A549 (cell line): ENCODE results near the gene CHRND. TPM values are rescaled to one million over a fixed set of nuclear protein-coding genes. Genes with fewer than 3 reads are reported as not detected.
A peak's percentile ranks its signal among the peaks of the same experiment; 100 is the strongest.

Source experiments
- ATAC-seq, 2 experiments: fragments of 200-7000 bp in 1 of 2; fragments of >200 bp in 1 of 2; cut with Nextera tagmentation in 1 of 2; cut with Tn5 transposase in 1 of 2; 3 replicates each; pipeline versions ENCODE4 v1.8.0 to v1.9.1; 2018 to 2020; ENCODE audit warnings: mild to moderate bottlenecking in 1 of 2, moderate library complexity in 1 of 2
- CTCF ChIA-PET: fragments of 300-600 bp; sonication (Branson Sonifier 250); formaldehyde crosslinking; extraction: SDS; loops from one replicate; lab custom pipeline; 2021; ENCODE audit warnings: antibody characterized with exemption, inconsistent platforms; lab: Yijun Ruan, JAX
- POLR2A ChIA-PET: fragments of 350-600 bp; formaldehyde crosslinking; extraction: SDS; loops from one replicate; lab custom pipeline; 2021; ENCODE audit warnings: antibody characterized with exemption, inconsistent platforms; lab: Yijun Ruan, JAX
- DNase-seq, 2 experiments: peaks; one replicate each; pipeline versions ENCODE4 v3.0.0 to v3.0.0-alpha.2; 2011 to 2016; ENCODE audit warnings: low read depth in 1 of 2, low spot score in 1 of 2
- FAIRE-seq: peaks from 2 replicates; lab custom pipeline; 2011; peaks lifted over from hg19 to GRCh38; lab: Jason Lieb, UNC
- H3K27ac ChIP-seq, 2 experiments: fragments of >200 bp; sonication (Bioruptor Twin); formaldehyde crosslinking; 3 replicates each; pipeline ENCODE4 v1.5.1; 2016 to 2017
- H3K4me1 ChIP-seq: fragments of >200 bp; sonication (Bioruptor Twin); formaldehyde crosslinking; 3 replicates; pipeline ENCODE4 v1.6.1; 2016
- H3K4me2 ChIP-seq: fragments of >200 bp; sonication (Bioruptor Twin); formaldehyde crosslinking; 3 replicates; pipeline ENCODE4 v1.6.1; 2016
- H3K4me3 ChIP-seq: fragments of >200 bp; sonication (Bioruptor Twin); formaldehyde crosslinking; 3 replicates; pipeline ENCODE4 v1.5.1; 2016
- H3K9me3 ChIP-seq: fragments of >200 bp; sonication (Bioruptor Twin); formaldehyde crosslinking; 3 replicates; pipeline ENCODE4 v1.6.1; 2016
- BHLHE40 ChIP-seq: IDR thresholded peaks from 2 replicates; pipeline ENCODE4 v1.6.1; 2012; ENCODE audit warnings: low read depth, low read length, inconsistent platforms
- CBX8 ChIP-seq: fragments of 200-600 bp; sonication (generic); IDR thresholded peaks from 2 replicates; pipeline ENCODE4 v1.6.1; 2016
- CHD2 ChIP-seq: fragments of 150-350 bp; IDR thresholded peaks from 2 replicates; pipeline ENCODE4 v1.6.1; 2014; ENCODE audit warnings: low read length; ENCODE audit not compliant: partially characterized antibody
- EHF ChIP-seq: fragments of 250-450 bp; sonication (Bioruptor Pico); IDR thresholded peaks from 2 replicates; pipeline ENCODE4 v1.5.0; 2020; ENCODE audit warnings: mild to moderate bottlenecking
- EHMT2 ChIP-seq: fragments of 200-600 bp; sonication (generic); IDR thresholded peaks from 2 replicates; pipeline ENCODE4 v1.6.1; 2016; ENCODE audit warnings: antibody characterized with exemption, low read depth, mild to moderate bottlenecking, moderate library complexity
- EP300 ChIP-seq, 2 experiments: fragments of >200 bp; sonication (Bioruptor Twin); formaldehyde crosslinking; IDR thresholded peaks; 2 replicates in 1 of 2; 3 replicates in 1 of 2; pipeline ENCODE4 v1.6.1; 2016 to 2017
- ESRRA ChIP-seq: fragments of 150-350 bp; IDR thresholded peaks from 2 replicates; pipeline ENCODE4 v1.6.1; 2014; ENCODE audit warnings: mild to moderate bottlenecking, low read length, borderline replicate concordance
- HEYL ChIP-seq: fragments of 250-450 bp; sonication (Bioruptor Pico); IDR thresholded peaks from 2 replicates; pipeline ENCODE4 v1.8.0; 2021; ENCODE audit warnings: mild to moderate bottlenecking, moderate library complexity
- KDM5A ChIP-seq: fragments of 200-600 bp; sonication (generic); IDR thresholded peaks from 2 replicates; pipeline ENCODE4 v1.6.1; 2016; ENCODE audit warnings: antibody characterized with exemption, mild to moderate bottlenecking
- MAFK ChIP-seq: fragments of 450-650 bp; IDR thresholded peaks from 2 replicates; pipeline ENCODE4 v1.6.1; 2014; ENCODE audit not compliant: partially characterized antibody
- POLR2A ChIP-seq: IDR thresholded peaks from 2 replicates; pipeline ENCODE4 v1.6.1; 2012; ENCODE audit warnings: mild to moderate bottlenecking, low read length
- RFX5 ChIP-seq: fragments of 450-650 bp; IDR thresholded peaks from 2 replicates; pipeline ENCODE4 v1.7.1; 2014; ENCODE audit warnings: antibody characterized with exemption, mild to moderate bottlenecking, moderate library complexity
- SMC3 ChIP-seq: fragments of >200 bp; sonication (Bioruptor Twin); formaldehyde crosslinking; IDR thresholded peaks from 3 replicates; pipeline ENCODE4 v1.6.1; 2018; ENCODE audit warnings: inconsistent platforms
- SREBF2 ChIP-seq: fragments of 450-650 bp; IDR thresholded peaks from 2 replicates; pipeline ENCODE4 v1.6.1; 2014; ENCODE audit warnings: mild to moderate bottlenecking, moderate library complexity
- ZFP36 ChIP-seq: fragments of 450-650 bp; IDR thresholded peaks from 2 replicates; pipeline ENCODE4 v1.6.1; 2014; ENCODE audit warnings: borderline replicate concordance; ENCODE audit not compliant: partially characterized antibody
- WGBS: methylation state at CpG from one replicate; pipeline ENCODE4 v1.1.6; 2017; ENCODE audit errors: missing lambda C conversion rate; 5-methylcytosine and 5-hydroxymethylcytosine counted together
- polyA plus RNA-seq, 4 experiments: library from polyadenylated mRNA; depleted of rRNA in 3 of 4; stranded (reverse); fragments of >200 nt; fragmentation: RNase III in 1 of 4; extraction: RNeasy Plus Mini Kit Qiagen cat#74134 plus additional on column Dnase treatment in 1 of 4; gene quantifications; 2 replicates in 3 of 4; 3 replicates in 1 of 4; pipeline ENCODE4 v1.2.3, GENCODE V29; 2011 to 2017
- TF ChIP-seq, protein P1 (sequence below): IDR thresholded peaks from 2 replicates; pipeline ENCODE4 v1.6.1; 2012
- TF ChIP-seq, protein P2 (sequence below): IDR thresholded peaks from 2 replicates; pipeline ENCODE4 v1.6.1; 2012
- TF ChIP-seq, protein P3 (sequence below): fragments of 450-650 bp; IDR thresholded peaks from 2 replicates; pipeline ENCODE4 v1.6.1; 2014; ENCODE audit warnings: antibody characterized with exemption
- TF ChIP-seq, protein P4 (sequence below): fragments of >200 bp; sonication (Bioruptor Twin); formaldehyde crosslinking; IDR thresholded peaks from 2 replicates; pipeline ENCODE4 v1.6.1; 2016
- TF ChIP-seq, protein P5 (sequence below): fragments of >200 bp; sonication (Bioruptor Twin); formaldehyde crosslinking; IDR thresholded peaks from 3 replicates; pipeline ENCODE4 v1.6.1; 2016

The CHRND gene
- polyA plus RNA-seq, 2 of the 4 experiments (the other 2 are of a cell fraction), result not detected

DNA sequence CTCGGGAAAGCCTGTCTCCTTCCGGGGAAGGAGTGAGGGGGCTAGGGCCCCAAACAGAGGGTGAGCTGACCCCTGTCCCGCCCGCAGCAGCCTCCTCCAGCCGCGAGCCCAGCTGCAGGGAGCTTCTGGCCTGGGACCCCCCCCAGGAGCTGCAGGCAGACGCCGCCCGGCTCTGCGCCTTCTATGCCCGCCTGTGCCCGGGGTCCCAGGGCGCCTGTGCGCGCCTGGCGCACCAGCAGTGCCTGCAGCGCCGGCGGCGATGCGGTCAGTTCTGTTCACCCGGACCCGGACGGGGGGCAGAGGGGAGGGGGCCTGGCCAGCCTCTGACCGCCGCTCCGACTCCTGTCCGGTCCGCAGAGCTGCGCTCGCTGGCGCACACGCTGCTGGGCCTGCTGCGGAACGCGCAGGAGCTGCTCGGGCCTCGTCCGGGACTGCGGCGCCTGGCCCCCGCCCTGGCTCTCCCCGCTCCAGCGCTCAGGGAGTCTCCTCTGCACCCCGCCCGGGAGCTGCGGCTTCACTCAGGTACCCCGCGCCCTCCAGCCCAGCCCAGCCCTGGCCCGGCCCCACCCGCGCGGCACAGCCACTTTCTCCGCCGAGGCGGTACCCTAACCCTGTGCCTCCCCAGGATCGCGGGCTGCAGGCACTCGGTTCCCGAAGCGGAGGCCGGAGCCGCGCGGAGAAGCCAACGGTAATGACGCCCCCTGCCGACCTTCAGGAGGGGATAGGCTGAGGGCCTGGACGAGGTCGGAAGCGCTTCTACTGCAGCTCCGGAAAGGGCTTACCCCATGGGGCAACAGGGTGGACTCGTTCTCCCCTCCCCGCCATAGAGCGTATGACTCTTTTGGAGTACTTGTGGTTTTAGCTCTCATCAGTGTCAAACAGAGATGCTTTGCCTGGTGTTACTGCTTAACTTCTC, 2.0 kb upstream of the CHRND start (continued):
- TF ChIP-seq ZFP36, result no peak
- TF ChIP-seq EHF (CRISPR knock-in tag), result no peak
- TF ChIP-seq, protein P1, sequence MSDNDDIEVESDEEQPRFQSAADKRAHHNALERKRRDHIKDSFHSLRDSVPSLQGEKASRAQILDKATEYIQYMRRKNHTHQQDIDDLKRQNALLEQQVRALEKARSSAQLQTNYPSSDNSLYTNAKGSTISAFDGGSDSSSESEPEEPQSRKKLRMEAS, result peak; percentile 47; the same call in 1 of the 2 replicates
- TF ChIP-seq RFX5, result no peak
- no peak for TF ChIP-seq MAFK
- no peak for TF ChIP-seq EP300 (IDR thresholded peaks at IDR 0.05)

DNA sequence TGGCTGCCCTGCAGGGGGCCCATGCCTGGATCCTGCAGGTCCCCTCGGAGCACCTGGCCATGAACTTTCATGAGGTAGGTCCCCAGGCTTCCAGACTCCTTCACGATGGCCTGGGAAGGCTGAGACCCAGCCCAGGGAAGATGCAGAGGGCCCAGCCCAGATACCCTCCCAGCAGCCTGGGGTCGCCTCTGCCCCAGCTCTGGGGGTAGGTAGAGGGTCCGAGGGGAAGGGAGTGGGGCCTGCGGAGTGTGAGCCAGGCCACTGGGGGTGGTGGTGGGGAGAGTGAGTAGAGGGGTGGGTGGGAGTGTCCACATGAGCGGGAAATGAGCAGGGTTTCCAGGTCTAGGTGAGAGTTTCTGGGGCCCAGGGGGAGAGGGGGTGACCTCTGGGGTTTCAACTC, 1.2 kb upstream of the CHRND start:
- no peak for TF ChIP-seq SREBF2
- no peak for TF ChIP-seq ESRRA
- TF ChIP-seq CHD2, result no peak
- TF ChIP-seq, protein P2, sequence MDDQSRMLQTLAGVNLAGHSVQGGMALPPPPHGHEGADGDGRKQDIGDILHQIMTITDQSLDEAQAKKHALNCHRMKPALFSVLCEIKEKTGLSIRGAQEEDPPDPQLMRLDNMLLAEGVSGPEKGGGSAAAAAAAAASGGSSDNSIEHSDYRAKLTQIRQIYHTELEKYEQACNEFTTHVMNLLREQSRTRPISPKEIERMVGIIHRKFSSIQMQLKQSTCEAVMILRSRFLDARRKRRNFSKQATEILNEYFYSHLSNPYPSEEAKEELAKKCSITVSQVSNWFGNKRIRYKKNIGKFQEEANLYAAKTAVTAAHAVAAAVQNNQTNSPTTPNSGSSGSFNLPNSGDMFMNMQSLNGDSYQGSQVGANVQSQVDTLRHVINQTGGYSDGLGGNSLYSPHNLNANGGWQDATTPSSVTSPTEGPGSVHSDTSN, result no peak
- no peak for TF ChIP-seq EHMT2
- no peak for TF ChIP-seq BHLHE40
- TF ChIP-seq CBX8, result no peak
- Histone ChIP-seq H3K4me1 (peaks cover 17% of the 10 kb centered on the region; the same call in 1 of the 3 replicates), H3K9me3 (no peaks in the 10 kb centered on the region), H3K4me2 (peak overlapping the region; percentile 93), H3K27ac (no peak overlapping the region), H3K4me3 (no peak overlapping the region)
- POLR2A ChIA-PET, result interaction anchor here (2.6 kb wide), 1 partner anchor 26 kb away, joined by 13 read pairs; the partner anchor contains the start of genes EIF4E2 and TIGD1
- WGBS, result 55% methylated on average over 2 of the region's 6 CpGs
- no peak for FAIRE-seq
- no peak for DNase-seq
- no peak for ATAC-seq
- CTCF ChIA-PET, result interaction anchor here (0.9 to 8.2 kb wide), 21 partner anchors 8 to 724 kb away, joined by 3 to 107 read pairs (median 5); no protein-coding TSS in a partner anchor

DNA sequence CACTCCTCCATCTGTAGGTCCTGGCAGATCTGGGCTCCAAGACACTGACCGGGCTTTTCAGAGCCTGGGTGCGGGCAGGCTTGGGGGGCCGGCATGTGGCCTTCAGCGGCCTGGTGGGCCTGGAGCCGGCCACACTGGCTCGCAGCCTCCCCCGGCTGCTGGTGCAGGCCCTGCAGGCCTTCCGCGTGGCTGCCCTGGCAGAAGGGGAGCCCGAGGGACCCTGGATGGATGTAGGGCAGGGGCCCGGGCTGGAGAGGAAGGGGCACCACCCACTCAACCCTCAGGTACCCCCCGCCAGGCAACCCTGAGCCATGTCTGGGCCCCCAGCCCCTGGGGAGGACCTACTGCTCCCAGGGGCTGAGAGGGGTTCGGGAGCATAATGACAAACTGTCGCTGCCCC, 761 bp upstream of the CHRND start:
- H3K4me2 ChIP-seq, result no peak overlapping the region
- FAIRE-seq (no peak), ATAC-seq (no peak), DNase-seq (no peak)
- ChIA-PET CTCF (interaction anchor here (5.2 kb wide), 1 partner anchor 62 kb away, joined by 39 read pairs; no protein-coding TSS in a partner anchor), POLR2A (interaction anchor here (2.6 kb wide), 1 partner anchor 25 kb away, joined by 13 read pairs; the partner anchor contains the start of genes EIF4E2 and TIGD1)
- H3K4me1 ChIP-seq, result peaks cover 17% of the 10 kb centered on the region; the same call in 1 of the 3 replicates
- WGBS, result 83% methylated on average over 2 of the region's 14 CpGs
- no peak overlapping the region for H3K4me3 ChIP-seq
- TF ChIP-seq, protein P3, sequence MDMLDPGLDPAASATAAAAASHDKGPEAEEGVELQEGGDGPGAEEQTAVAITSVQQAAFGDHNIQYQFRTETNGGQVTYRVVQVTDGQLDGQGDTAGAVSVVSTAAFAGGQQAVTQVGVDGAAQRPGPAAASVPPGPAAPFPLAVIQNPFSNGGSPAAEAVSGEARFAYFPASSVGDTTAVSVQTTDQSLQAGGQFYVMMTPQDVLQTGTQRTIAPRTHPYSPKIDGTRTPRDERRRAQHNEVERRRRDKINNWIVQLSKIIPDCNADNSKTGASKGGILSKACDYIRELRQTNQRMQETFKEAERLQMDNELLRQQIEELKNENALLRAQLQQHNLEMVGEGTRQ, result no peak
- TF ChIP-seq KDM5A, result no peak
- no peak for TF ChIP-seq SMC3
- no peak for TF ChIP-seq POLR2A
- TF ChIP-seq, protein P4, sequence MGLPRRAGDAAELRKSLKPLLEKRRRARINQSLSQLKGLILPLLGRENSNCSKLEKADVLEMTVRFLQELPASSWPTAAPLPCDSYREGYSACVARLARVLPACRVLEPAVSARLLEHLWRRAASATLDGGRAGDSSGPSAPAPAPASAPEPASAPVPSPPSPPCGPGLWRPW, result no peak
- TF ChIP-seq CHD2, result no peak
- TF ChIP-seq EHF (CRISPR knock-in tag), result no peak
- TF ChIP-seq ZFP36, result no peak
- TF ChIP-seq, protein P5, sequence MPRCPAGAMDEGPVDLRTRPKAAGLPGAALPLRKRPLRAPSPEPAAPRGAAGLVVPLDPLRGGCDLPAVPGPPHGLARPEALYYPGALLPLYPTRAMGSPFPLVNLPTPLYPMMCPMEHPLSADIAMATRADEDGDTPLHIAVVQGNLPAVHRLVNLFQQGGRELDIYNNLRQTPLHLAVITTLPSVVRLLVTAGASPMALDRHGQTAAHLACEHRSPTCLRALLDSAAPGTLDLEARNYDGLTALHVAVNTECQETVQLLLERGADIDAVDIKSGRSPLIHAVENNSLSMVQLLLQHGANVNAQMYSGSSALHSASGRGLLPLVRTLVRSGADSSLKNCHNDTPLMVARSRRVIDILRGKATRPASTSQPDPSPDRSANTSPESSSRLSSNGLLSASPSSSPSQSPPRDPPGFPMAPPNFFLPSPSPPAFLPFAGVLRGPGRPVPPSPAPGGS, result no peak
- TF ChIP-seq HEYL (CRISPR knock-in tag), result no peak
- TF ChIP-seq, all 56 proteins: peak for 0
- Histone ChIP-seq H3K27ac (no peak overlapping the region), H3K9me3 (no peaks in the 10 kb centered on the region)
